Measurements from ENCODE around the gene RAET1E. TPM values are rescaled to one million over a fixed set of nuclear protein-coding genes. Genes with fewer than 3 reads are reported as not detected.
"Not testable (repeated sequence)": the region's sequence is repeated elsewhere in the genome, so short reads cannot be mapped to it uniquely, and the experiment has no call there.

Gene RAET1E
- polyA plus RNA-seq, 5 donors: 0.24 to 0.61 (median 0.42) TPM

DNA sequence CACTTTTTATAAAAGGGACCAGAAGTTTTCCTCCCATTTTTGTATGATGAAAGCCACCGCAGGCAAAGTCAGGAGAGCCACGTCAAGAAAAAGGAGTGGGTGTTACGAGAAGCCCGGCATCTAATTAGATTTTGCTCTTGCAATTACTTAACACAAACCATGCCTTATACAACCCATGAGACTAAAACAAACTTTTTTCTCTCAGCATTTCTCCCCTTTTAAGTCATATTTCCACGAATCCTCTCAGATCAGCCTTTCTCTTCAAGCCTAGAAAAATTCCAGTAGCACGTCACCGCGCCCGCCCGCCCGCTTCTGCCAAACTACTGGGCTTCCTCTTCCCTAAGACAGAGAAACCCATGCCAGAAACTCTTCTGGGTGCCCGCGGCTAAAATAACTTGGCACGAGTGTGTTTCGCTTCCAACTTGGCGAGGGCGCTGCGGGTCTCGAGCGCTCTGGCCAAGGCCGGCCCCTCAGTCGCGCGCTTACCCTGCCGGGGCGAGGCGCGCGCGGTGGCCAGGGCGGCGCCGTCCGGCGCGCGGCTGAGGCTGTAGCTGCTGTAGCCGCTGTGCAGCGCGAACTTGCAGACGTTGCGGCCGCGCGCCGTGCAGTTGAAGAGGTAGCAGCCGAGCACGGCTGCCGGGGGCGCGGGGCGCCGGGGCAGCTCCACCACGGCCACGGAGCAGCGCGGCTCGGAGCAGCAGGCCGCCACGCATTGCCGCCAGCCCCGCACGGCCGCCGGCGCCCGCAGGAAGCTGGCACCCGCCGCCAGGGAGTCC is 34.8 kb downstream of the RAET1E start:
- DNase-seq: peak in 1 of 2 donors; percentile 68

DNA sequence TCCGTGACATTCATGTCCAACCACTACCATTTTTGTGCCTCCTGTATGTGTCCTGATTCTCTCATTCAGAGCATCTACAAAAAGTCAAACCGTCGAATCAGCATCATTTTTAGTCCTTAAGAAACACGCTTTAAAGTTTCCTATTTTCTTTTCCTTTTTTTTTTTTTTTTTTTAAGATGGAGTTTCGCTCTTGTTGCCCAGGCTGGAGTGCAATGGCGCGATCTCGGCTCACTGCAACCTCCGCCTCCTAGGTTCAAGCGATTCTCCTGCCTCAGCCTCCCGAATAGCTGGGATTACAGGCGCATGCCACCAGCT is 35.5 kb downstream of the RAET1E start:
- not testable (repeated sequence) for DNase-seq

DNA sequence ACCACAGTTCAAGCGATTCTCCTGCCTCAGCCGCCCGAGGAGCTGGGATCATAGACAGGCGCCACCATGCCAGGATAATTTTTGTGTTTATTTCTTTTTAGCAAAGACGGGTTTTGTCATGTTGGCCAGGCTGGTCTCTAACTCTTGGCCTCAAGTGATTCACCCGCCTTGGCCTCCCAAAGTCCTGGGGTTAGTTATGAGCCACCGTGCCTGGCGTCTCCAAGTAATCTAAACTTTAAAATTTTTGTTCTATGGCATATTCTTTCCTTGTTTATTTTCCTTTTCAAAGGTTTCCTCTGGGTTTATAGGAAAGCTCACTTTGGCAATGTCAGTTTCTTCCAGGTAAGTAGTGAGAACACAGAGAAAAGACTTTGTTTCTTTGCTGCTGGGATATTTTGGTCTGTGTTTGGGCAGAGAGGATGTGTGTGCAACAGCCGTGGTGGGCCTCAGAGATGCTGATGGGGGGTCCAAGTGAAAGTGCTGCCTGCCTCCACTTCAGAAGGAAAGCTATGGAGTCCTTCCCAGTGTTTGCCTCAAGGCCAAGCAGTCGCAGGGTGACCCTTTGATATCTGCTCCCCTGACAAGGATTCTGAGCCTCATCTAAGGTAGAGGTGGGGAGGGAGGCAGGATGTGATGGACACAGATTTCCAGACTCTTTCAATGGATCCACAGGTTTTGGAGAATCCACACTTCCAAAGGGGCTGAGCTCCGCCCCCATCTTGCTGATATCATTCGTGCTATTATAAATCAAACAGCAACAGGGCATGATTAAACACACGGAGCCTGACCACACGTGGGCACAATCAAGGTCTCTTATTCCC is 36.1 kb downstream of the RAET1E start:
- no peak for DNase-seq

DNA sequence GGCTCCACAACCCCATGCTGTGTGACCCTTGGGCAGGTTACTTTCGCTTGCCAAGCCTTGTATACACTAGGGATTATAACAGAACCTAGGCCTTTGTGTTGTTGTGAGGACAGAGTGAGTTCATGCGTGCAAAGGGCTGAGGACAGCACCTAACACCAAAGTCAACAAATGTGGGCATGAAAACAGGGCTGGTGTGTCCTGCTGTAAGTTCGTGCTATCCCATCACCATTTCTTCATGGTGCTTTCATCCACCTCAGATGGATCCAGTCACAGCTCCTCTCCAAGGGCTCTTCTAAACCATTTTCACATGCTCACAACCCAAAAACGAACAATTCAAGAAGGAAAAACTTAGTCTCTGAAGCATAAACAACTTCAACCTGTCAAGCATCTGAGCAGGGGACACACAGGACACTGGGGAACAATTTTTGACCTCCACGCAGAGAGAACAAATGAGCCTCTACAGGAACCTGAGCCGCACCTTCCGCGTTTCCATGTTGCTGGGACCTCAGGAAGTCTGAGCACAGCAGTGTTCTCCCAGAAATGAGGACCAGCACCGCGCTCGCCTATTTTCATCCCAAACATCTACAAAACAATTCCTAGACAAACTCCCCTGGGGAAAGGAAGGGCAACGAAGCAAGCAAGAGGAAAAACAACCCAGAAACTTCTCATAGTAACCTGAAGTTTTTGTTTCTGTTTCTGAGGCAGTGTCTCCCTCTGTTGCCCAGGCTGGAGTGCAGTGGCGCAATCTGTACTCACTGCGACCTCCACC is 36.9 kb downstream of the RAET1E start:
- no peak for DNase-seq

DNA sequence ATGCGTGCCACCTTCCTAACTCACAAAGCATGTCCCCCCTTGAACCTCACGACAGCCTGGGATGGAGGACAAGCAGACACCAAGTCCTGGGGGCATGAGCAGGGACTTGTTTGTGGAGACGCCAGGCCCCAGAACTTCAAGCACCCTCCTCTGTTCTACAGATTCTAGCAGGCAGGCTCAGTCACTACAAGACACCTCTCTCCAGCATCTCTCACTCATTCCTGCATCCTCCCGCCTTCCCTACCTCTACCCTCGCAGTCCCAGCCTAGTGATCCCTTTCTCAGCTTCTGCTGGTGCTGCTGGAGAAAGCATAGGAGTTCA is 37.4 kb downstream of the RAET1E start:
- no peak for DNase-seq

DNA sequence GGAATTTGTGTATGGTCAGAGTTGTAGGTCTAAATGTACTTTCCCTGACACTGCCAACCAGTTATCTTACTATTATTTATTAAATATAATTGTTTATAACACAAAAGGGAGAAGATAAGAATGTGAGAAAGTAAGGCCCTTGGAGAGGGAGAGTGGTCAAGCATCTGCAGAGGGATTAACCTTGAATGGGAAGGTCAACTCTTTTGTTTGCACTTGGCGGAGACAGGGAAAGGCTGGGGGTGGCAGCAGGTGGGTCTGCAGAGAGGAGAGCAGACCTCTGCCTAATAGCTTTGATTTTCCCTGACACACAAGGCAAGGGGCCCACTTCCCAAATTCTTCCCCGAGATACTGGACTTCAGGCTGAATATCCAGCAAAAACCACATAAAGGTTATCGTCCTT is 38.0 kb downstream of the RAET1E start:
- DNase-seq: no peak

DNA sequence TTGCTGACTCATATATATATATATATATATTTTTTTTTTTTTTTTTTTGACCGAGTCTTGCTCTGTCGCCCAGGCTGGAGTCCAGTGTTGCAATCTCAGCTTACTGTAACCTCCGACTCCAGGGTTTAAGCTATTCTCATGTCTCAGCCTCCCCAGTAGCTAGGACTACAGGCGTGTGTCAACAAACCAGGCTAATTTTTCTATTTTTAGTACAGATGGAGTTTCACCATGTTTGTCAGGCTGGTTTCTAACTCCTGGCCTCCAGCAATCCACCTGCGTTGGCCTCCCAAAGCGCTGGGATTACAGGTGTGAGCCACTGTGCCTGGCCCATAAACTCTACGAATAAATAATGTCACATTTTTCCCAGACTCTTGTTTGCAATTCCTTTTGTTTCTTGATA is 38.5 kb downstream of the RAET1E start:
- no peak for DNase-seq

DNA sequence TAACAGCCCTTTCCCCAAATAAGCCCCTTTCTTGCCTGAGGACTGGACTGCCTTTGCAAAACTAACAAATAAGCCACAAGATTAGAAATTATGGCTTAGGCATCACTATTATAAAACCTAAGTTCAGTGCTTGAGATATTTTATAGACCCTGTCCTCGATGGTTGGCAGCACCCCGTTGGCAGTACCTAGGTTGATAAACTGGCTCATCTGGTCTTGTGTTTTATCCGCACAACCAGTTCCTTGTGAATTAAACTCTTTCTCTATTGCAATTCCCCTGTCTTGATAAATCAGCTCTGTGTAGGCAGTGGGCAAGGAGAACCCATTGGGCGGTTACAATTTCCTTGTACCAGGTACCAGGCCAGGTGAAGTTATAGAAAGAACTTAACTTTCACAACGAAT is 40.4 kb downstream of the RAET1E start:
- no peak for DNase-seq

DNA sequence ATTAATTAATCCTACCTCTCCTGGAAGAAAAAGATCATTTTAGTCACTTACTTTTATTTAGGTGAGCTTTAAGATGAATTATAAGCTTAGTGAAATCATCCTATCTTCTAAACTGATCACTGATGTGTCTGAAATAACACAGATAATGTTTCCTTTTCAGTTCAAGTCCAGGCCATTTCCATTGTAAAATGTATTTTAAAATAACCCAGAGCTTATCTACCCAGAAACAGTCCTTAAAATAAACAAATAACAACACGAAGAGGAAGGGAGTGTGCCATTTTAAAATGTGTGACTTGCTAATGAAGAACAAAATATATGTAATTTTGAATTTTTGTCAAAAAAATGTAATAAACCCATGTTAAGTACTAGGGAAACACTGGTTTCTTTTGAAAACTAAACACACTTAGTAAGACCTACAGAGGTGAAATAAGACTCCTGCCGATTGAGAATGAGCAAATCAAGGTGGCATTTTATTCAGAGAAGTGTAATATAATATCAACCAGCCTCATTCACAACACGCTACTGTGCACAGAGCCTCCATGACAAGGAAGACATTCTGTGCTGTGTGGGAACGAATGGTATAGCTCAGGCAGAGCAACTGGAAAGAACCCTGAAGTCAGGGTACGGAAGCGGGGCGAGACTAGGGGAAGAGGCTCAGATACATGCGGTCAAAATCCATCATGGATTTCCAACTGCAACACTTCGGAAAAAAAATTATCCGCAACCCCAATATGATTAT is 41.5 kb downstream of the RAET1E start:
- DNase-seq: no peak

DNA sequence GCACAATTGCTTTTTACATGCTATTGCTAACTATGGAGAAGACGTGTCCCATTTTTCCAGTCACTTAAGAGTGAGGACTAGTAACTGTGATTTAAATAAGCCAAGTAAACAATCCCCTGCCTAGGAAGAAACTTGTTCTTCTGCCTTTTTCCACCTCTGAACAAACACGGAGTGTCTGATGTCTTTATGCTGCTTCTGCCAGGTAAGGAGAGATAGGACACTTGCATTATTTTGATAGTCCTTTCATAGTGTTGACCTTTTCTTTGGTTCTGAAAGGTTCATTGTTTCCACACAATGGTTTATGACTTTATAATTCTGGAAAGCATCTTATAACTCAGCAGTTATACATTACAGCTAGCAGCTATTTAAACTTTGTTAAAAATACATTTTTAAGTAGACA is 42.2 kb downstream of the RAET1E start:
- DNase-seq: no peak

DNA sequence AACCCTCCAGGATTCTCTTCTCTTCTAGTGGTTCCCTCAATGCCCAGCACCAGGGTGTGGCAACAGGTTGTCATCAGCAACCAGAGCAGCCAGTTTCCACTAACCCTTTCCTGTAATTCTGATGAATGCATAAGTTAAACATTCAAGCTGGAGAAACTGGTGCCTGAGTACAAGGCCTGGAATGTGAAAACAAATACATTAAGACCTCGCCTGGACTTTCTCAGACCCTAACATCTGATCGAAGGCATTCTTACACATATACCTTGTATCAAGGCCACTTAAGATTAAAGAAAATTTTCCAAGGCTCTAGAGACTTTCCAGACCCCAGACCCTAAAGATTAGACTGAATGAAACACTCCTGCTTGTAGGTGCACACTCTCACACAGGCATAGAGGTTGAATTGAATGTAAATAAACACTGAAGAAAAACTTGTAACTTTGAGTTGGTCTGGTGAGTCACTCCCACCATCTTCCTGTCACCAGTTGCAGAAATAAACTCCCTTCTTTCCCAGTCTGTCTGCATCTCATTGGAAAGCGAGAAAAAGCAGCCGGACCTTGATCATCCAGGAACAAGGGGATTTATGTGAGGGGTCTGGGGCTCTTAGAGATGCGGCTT is 42.8 kb downstream of the RAET1E start:
- no peak for DNase-seq

DNA sequence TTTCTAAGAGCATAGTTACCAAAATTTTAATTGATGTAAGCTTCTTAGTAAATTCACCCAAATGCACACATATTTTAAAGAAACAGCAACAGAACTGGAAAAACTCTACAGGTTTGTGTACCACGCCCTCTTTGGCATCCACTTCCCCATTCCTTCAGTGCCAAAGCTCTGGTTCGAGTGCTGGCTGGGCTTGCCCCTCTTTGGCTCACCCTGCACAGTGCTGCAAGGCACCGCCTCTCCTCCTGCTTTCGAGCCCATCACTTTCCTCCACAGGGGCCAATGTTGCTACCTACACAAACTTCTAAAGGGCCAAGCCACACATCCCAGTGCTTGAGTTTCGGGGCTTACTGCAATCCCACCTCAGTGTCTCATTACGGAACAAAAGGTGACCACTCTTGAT is 43.4 kb downstream of the RAET1E start:
- no peak for DNase-seq

DNA sequence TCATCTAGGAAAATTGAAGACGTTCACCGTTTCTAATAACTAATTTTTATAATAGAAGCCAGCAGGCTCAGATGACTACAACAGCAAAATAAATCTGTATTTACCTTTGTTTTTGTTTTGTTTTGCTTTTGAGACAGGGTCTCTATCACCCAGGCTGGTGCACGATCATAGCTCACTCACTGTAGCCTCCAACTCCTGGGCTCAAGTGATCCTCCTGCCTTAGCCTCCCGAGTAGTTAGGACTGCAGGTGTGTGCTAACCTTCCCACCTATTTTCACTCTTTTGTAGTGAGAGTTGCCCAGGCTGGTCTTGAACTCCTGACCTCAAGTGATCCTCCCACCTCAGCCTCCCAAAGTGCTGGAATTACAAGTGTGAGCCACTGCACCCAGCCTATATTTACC is 43.9 kb downstream of the RAET1E start:
- not testable (repeated sequence) for DNase-seq

DNA sequence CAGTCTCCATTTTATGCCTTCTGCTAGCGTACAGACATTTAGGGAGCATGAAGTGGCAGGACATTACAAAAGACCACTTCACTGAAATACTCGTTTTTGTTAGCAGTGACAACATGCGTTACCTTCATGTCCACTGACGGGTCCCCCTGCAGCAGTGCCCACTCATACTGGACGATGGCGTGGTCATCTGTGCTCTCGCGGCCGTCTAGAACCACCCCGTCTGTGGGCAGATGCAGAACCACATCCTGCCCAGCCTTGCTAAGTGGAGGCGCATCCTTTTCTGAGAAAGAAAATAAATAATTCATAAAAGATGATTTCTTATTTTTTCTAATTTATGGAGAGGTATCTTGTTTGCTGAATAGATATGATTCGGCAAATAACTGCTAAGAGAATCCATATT is 45.0 kb downstream of the RAET1E start:
- DNase-seq: no peak

DNA sequence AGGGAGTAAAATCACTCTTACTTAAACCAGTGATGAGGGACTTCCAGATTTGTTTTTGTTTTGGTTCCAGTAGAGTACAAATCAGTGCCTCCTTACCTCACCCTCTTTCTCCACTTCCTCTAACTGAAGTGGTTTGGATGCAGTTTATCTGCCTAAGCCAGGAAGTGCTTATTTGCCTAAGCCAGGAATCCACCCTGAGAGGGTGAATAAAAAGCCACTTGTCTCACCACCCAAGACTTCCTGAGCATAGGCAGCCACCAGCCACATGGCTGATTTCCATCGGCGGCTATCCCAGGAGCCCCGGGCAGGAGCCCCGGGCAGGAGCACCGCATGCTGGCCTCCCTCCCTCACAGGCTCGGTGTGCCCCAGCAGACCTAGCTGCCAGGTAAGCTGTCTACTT is 45.7 kb downstream of the RAET1E start:
- DNase-seq: no peak

DNA sequence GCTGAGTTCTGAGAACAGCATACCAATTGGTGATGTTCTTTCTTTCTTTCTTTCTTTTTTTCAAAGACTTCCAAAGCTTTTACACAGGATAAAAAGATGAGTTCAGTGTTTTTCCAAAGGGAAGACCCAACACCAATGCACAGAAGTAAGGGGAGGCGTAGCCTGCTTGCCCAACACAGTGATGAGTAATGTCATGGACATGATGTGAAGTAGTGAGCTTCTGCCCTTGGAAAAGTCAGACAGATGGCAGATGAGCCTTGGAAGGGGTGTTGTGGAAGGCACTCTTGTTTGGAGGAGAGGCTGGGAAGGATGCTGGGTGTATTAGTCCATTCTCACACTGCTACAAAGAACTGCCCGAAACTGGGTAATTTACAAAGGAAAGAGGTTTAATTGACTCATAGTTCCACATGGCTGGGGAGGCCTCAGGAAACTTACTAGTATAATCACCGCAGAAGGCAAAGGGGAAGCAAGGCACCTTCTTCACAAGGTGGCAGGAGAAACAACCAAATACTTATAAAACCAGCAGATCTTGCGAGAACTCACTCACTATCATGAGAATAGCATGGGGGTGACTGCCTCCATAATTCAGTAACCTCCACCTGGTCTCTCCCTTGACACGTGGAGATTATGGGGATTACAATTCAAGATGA is 46.3 kb downstream of the RAET1E start:
- no peak for DNase-seq

DNA sequence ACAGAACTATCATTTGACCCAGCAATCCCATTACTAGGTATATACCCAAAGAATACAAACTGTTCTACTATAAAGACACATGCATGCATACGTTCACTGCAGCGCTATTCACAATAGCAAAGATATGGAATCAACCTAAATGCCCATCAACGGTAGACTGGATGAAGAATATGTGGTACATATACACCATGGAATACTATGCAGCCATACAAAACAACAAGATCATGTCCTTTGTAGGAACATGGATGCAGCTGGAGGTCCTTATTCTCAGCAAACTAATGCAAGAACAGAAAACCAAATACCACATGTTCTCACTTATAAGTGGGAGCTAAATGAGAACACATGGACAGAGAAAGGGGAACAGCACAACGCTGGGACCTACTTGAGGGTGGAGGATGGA is 49.6 kb downstream of the RAET1E start:
- DNase-seq: not testable (repeated sequence)

All from right lung (tissue), 5 donors.